ENCODE data around the gene FARP1.

FARP1 gene

DNA sequence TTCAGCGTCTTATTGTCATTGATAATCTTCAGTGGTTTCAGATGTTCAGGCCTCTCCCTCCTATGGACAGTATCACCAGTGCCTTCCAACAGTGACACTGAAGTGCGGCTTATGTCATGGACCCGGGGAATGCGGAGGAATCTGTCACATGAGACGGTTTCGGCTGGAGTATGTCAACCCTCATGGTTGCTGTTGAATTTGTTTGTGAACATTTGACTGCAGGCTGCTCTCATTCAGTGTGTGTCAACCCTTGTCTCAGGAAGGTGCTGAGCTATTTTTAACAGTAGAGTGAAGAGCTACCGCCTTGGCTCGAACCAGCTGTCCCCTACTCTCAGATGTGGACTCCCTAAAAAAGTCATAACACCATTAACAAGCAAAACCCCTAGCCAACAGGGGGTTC, 173.0 kb downstream of the FARP1 start:
- Histone ChIP-seq H3K79me2 (ENCODE audit: insufficient read depth, low read length) (no peaks in the 10 kb centered on the region), H3F3A (ENCODE audit: insufficient read depth) (no peaks in the 10 kb centered on the region), H3K4me2 (ENCODE audit: low read depth, low read length, poor library complexity, severe bottlenecking) (no peak overlapping the region), H2AFZ (ENCODE audit: low read depth, low read length, severe bottlenecking) (no peak overlapping the region), H3K9me3 (ENCODE audit: insufficient read depth, low read length) (no peaks in the 10 kb centered on the region), H3K9ac (ENCODE audit: low read length) (no peak overlapping the region), H3K9me2 (replicated peaks; ENCODE audit: insufficient read depth, low read length) (no peaks in the 10 kb centered on the region), H4K20me1 (ENCODE audit: low read depth, low read length) (no peaks in the 10 kb centered on the region), H3K4me3 (ENCODE audit: insufficient read depth, low read length, poor library complexity, severe bottlenecking) (no peak overlapping the region), H3K27ac (ENCODE audit: low read depth, low read length) (no peak overlapping the region), H3K27me3 (ENCODE audit: low read length) (no peaks in the 10 kb centered on the region), H3K36me3 (ENCODE audit: low read length) (no peaks in the 10 kb centered on the region)
- TF ChIP-seq, protein P1, sequence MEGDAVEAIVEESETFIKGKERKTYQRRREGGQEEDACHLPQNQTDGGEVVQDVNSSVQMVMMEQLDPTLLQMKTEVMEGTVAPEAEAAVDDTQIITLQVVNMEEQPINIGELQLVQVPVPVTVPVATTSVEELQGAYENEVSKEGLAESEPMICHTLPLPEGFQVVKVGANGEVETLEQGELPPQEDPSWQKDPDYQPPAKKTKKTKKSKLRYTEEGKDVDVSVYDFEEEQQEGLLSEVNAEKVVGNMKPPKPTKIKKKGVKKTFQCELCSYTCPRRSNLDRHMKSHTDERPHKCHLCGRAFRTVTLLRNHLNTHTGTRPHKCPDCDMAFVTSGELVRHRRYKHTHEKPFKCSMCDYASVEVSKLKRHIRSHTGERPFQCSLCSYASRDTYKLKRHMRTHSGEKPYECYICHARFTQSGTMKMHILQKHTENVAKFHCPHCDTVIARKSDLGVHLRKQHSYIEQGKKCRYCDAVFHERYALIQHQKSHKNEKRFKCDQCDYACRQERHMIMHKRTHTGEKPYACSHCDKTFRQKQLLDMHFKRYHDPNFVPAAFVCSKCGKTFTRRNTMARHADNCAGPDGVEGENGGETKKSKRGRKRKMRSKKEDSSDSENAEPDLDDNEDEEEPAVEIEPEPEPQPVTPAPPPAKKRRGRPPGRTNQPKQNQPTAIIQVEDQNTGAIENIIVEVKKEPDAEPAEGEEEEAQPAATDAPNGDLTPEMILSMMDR (IDR thresholded peaks at IDR 0.05; ENCODE audit: insufficient read depth, low read length, poor library complexity, severe bottlenecking), result no peak
- no peak for TF ChIP-seq EZH2phosphoT487 (conservative IDR thresholded peaks at IDR 0.05; ENCODE audit: low read length)

DNA sequence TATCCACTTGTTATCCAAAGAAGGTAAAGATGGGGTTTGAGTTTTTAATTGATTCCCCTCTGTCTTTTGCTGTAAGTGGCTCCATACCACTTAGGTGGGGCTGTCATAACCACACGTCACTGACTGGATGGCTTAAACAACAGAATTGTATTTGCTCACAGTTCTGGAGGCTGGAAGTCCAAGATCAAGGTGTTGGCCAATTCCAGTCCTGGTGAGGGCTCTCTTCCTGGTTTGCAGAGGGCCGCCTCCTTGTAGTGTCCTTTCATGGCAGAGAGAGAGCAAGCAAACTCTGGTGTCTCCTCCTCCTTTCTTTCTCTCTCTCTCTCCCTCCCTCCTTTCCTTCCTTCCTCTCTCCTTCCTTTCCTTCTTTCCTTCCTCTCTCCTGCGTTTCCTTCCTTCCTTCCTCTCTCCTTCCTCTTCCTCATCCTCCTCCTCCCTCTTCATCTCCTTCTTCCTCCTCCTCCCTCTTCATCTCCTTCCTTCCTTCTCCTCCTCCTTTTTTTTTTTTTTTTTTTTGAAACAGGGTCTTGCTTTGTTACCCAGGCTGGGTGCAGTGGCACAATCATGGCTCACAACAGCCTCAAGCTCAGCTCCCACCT, 174.8 kb downstream of the FARP1 start:
- no peaks in the 10 kb centered on the region for H3K9me2 ChIP-seq (replicated peaks; ENCODE audit: insufficient read depth, low read length)
- H3K27ac ChIP-seq (ENCODE audit: low read depth, low read length), result no peak overlapping the region
- H3K9me3 ChIP-seq (ENCODE audit: insufficient read depth, low read length), result no peaks in the 10 kb centered on the region
- no peaks in the 10 kb centered on the region for H4K20me1 ChIP-seq (ENCODE audit: low read depth, low read length)
- H2AFZ ChIP-seq (ENCODE audit: low read depth, low read length, severe bottlenecking), result no peak overlapping the region
- H3K9ac ChIP-seq (ENCODE audit: low read length), result no peak overlapping the region
- no peak overlapping the region for H3K4me2 ChIP-seq (ENCODE audit: low read depth, low read length, poor library complexity, severe bottlenecking)
- no peaks in the 10 kb centered on the region for H3K27me3 ChIP-seq (ENCODE audit: low read length)
- H3K79me2 ChIP-seq (ENCODE audit: insufficient read depth, low read length), result no peaks in the 10 kb centered on the region
- H3K36me3 ChIP-seq (ENCODE audit: low read length), result no peaks in the 10 kb centered on the region
- no peaks in the 10 kb centered on the region for H3F3A ChIP-seq (ENCODE audit: insufficient read depth)
- H3K4me3 ChIP-seq (ENCODE audit: insufficient read depth, low read length, poor library complexity, severe bottlenecking), result no peak overlapping the region
- TF ChIP-seq EZH2phosphoT487 (conservative IDR thresholded peaks at IDR 0.05; ENCODE audit: low read length), result no peak
- TF ChIP-seq, protein P1 (IDR thresholded peaks at IDR 0.05; ENCODE audit: insufficient read depth, low read length, poor library complexity, severe bottlenecking), result no peak

DNA sequence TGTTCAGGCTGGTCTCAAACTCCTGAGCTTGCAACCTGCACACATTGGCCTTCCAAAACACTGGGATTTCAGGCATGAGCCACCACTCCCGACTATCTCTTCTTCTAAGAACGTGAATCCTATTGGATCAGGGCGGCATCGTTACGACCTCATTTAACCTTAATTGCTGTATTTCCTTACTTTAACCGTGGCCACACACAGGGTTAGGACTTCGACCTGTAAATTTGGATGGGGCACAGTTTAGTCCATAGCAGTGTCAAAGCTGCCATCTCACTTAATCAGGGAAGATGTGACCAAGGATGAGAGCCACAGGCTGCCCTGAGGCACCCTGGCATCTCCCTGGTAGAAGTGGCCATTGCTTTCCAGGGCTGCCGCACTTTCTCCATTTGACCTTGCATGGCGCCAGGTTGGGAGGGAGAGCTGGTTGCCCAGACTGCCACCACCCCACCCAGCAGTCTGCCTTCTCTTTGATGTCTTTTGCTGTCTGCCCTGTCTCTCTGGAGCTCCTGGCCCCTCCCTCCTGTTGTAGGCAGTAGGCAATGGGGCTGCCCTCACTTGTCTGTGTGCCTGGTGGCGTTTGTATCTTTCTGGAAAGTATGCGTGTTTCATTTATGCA, 175.5 kb downstream of the FARP1 start:
- Histone ChIP-seq H3K4me3 (ENCODE audit: insufficient read depth, low read length, poor library complexity, severe bottlenecking) (no peak overlapping the region), H3K27ac (ENCODE audit: low read depth, low read length) (no peak overlapping the region), H3F3A (ENCODE audit: insufficient read depth) (no peaks in the 10 kb centered on the region), H3K9me3 (ENCODE audit: insufficient read depth, low read length) (no peaks in the 10 kb centered on the region), H2AFZ (ENCODE audit: low read depth, low read length, severe bottlenecking) (no peak overlapping the region), H4K20me1 (ENCODE audit: low read depth, low read length) (no peaks in the 10 kb centered on the region), H3K36me3 (ENCODE audit: low read length) (no peaks in the 10 kb centered on the region), H3K9ac (ENCODE audit: low read length) (no peak overlapping the region), H3K27me3 (ENCODE audit: low read length) (no peaks in the 10 kb centered on the region), H3K4me2 (ENCODE audit: low read depth, low read length, poor library complexity, severe bottlenecking) (no peak overlapping the region), H3K79me2 (ENCODE audit: insufficient read depth, low read length) (no peaks in the 10 kb centered on the region), H3K9me2 (replicated peaks; ENCODE audit: insufficient read depth, low read length) (no peaks in the 10 kb centered on the region)
- TF ChIP-seq, protein P1 (IDR thresholded peaks at IDR 0.05; ENCODE audit: insufficient read depth, low read length, poor library complexity, severe bottlenecking), result no peak
- TF ChIP-seq EZH2phosphoT487 (conservative IDR thresholded peaks at IDR 0.05; ENCODE audit: low read length), result no peak

Data from SU-DHL-6 (cell line).